GM21529 (cell line): ENCODE data around the gene SLC35F4.

Source experiments
- ATAC-seq: cut with Tn5 transposase; IDR thresholded peaks from one replicate; pipeline ENCODE4 v1.9.1; 2021; ENCODE audit not compliant: unreplicated experiment

SLC35F4 gene

GRCh38 chr14:57848786-57849185 is 17.1 kb downstream of the SLC35F4 start:
- no peak for ATAC-seq

- ATAC-seq, result no peak
These were observed 17.5 kb downstream of the SLC35F4 start for GRCh38 chr14:57848353-57848752.

GRCh38 chr14:57847706-57848105 is 18.2 kb downstream of the SLC35F4 start:
- no peak for ATAC-seq

DNA sequence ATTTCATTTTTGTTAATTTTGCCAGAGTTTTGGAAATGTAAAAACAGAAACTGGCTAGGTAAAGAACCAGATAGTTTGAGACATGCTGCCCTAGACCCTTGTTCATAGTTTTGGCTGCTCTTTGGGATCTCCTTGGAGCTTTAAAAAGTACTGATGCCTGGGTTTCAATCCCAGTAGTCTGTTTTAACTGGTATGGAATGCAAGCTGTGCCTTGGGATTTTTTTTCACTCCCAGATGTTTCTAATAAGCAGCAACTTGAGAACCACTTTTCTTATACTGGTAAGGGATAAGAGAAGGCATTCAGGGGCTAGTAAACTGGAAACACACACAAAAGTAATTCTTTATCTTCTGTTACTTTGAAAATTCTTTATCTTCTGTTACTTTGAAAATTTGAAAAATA is 18.8 kb downstream of the SLC35F4 start:
- no peak for ATAC-seq

DNA sequence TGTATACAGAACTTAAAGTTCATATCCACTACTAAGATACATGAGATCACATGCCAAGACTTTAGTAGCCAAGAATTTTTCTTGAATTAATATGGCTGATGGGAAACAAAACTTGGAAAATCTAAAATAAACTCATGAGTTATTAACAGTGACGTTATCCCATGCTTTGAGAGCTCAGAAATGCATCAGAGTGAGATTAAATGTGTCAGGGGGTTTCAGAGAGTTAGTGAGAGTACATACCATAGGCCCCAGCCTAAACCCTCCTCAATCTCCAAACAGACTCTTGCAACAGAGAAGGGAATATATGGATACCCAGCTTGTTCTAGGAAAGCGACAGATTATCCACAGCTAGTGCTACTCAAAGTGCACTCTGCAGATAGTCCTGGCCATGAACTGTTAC is 19.3 kb downstream of the SLC35F4 start:
- no peak for ATAC-seq

- ATAC-seq, result no peak
These were observed 19.9 kb downstream of the SLC35F4 start for GRCh38 chr14:57845802-57846531.

DNA sequence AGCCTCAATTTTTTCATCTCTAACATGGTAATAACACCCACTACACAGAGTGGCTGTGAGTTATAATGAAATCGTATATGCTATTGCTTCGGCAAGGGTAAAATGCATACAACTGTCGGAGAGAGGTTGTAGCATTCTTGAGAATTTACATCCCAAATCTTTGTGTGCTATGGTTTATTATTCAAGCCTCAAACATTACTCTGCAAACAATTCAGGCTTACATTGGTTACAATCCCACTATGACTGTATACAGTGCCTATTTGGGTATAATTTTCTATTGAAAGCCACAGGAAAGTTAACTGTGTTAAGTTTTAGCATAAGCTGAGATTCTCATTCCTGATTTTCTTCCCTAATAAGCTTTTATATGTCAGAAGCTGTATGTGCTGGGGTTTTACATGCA is 20.6 kb downstream of the SLC35F4 start:
- no peak for ATAC-seq

GRCh38 chr14:57837267-57837666 is 28.6 kb downstream of the SLC35F4 start:
- ATAC-seq, result no peak

GRCh38 chr14:57835766-57836165 is 30.1 kb downstream of the SLC35F4 start:
- ATAC-seq, result no peak

DNA sequence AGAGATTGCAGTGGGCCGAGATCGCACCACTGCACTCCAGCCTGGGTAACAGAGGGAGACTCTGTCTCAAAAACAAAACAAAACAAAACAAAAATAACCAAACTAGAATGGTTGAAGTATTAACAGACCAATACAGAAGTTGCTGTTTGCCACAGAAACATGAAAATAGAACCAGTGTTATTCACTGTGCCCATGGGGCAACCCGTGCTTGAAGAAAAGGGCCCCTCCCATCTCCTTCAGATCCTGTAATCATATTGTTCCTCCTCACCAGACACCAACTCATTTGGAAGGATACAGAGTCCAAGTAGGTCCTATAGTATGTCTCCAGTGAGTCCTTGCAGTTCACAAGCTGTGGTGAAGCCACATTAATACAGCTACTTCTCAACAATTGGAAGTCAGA is 30.9 kb downstream of the SLC35F4 start:
- no peak for ATAC-seq

DNA sequence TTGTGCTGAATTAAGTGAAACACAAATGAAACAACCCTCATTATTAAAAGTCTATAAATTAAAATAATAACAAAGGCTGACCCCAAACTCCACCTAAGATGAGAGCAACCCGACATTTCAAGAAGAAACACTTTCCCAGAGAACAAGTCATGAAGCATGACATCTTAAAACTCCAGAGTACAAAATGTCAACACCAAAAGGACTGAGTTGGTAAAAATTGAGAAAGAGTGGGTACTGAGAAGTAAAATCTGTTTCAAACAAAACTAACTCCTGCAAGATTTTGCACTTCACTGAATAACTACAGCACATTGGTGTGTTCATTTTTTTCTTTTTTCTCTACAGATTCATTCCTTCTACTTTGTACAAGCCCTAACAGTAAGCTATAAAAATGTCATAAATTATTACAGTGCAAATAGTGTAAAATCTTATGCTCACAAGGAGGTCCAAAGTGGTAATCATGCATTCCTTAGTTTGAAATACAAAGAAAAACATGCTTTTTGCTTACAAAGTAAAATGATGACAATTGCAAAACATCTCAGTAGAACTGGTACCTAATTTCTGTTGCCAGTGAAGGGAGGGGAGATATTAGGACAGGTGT is 31.8 kb downstream of the SLC35F4 start:
- no peak for ATAC-seq

DNA sequence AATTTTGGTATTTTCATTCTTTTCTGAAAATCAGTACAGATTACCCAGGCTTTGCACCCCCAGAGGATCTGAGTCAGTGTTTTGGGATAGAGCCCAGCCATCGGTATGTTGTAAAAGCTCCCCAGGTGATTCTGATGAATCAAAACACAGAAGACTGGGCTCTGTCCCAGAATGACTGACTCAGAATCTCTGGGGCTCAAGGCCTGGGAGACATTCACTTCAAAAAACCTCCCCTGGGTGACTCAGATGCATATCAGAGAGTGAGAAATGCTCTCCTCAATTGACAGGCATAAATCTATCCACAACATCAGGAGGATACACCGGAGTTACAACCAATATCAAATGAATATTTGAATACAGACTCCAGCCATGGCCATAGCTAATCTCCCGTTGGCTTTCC is 32.6 kb downstream of the SLC35F4 start:
- no peak for ATAC-seq

DNA sequence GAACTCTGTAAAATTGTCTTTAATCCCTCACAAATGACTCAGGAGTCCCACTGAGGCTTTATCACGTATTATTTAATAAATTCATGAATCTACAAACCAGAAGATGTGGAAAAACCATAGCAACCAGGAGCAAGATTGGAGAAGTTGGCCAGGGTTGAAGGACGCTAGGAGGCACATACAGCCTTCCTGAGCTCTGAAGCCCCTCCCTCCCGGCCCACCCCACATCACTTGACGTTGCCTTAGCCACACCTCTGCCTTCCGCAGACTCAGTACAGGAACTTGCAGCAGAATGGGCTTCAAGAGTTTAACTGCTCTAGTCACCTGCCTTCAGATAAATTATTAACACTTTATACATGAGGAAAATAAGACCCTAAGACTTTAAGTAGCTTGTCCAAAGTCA is 33.9 kb downstream of the SLC35F4 start:
- ATAC-seq, result no peak

DNA sequence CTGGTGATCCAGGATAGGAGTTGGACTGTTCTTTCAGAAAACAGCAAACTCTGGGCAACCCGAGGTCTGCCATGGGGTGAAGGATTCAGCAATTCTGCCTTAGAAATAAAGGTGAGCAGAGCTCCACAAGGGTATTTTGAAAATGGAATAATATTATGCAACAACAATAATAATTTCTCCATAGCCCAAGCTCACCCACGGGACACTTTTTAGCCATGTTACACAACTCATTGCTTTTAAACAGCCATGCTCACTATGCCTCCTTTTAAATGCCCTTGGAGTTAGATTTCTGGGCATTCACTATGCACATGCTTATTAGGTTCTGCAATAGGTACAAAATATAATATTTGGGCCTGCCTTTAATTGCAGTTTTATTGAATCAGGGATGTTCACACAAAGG is 37.2 kb downstream of the SLC35F4 start:
- no peak for ATAC-seq

DNA sequence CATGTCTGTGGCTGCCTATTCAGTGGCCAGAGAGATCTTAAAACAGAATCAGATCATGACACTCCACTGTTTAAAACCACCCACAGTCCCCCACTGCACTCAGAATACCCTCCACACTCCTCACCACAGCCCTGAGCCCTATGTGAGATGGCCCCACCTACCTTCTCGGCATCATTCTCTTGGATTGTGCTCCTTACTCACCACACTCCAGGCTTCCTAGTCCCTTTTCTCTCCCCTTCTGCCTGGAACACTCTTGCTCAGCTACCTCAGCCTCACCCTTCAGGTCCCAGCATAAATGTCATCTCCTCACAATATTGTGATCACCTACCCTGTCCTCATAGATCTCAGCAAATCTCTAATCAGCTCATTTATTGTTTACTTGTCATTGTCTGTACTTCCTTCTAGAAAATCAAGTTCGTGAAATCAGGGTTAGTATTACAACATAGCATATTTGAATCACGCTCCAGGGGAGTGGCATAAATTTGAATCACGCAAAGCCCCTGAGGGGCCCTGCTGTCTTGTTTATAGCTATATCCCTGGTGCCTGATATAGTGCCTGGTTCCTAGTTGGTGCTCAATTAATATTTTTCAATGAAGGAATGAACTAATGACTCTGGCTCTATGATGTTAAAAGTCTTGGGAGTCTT is 42.8 kb downstream of the SLC35F4 start:
- ATAC-seq, result no peak

DNA sequence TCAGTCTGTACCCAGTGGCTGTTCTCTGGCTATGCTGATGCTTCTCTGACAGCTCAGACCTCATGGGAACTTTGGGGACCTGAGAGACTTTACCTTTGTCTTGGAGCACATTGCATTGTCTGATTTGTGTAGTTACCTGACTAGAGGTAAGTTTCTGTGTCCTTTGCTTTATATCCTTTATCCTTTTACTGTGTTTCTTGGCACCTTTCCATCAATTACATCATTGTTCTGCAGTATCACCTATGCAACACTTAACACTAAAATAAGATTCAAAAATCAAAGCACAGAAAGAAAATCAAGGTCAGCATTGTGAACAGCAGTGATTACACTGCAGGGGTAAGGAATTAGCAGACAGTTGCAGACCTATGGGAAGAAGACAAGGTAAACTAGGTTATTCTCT is 43.8 kb downstream of the SLC35F4 start:
- no peak for ATAC-seq

GRCh38 chr14:57820581-57820980 is 45.3 kb downstream of the SLC35F4 start:
- no peak for ATAC-seq

- no peak for ATAC-seq
These were observed 47.4 kb downstream of the SLC35F4 start for GRCh38 chr14:57818511-57818910.

DNA sequence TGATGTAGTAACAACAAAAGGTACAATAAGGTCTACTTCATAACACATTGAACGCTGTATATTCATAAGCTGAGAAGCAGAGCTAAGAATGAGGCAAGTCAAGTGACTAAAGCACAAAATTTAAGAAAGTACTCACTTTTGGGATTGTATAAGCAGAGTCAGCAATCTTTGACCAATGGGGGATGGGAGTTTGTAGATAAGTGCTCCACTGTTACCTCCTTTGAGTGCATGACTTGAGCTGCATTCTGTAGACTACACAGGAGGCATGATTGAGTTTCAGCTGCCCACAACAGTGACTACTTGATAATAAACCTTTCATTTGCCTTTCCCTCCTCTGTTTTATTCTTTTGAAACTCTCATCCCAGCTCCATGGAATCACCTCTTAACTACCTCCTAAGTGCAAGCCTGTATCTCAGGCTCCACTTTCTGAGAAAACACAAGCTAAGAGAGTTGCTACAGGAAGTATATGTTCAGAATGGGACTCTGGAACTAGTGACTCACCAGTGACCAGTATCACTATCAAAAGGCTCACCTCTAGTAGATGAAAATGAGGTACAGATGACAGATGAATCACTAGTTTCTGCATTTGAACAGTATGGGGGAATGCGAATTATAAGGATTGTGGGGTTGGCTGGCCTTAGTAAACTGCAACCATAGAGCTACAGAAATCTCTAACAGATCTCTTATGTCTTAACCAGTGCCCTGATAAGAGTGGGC is 49.2 kb downstream of the SLC35F4 start:
- no peak for ATAC-seq

DNA sequence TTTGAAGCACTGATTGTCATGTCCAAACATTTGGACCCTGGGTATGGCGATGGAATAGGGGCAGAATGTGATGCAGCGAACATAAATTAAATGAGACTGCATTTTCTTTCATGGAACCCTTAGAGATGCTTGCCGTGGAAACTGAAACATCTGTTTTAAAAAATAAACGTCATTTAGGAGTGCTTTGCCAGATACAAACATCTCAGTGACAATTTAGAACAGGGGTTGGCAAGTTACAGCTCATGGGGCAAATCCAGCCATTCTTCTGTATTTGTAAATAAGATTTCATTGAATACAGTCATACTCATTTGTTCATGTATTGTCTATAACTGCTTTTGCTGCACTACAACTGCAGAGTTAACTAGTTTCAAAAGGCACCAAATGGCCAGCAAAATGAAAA is 51.2 kb downstream of the SLC35F4 start:
- no peak for ATAC-seq

- no peak for ATAC-seq
These were observed 53.2 kb downstream of the SLC35F4 start for GRCh38 chr14:57812741-57813140.

- ATAC-seq, result no peak
These were observed 53.8 kb downstream of the SLC35F4 start for GRCh38 chr14:57811998-57812546.
